Mucosa of descending colon (tissue), 3 donors: ENCODE results near the gene SCRN2. TPM values are rescaled to one million over a fixed set of nuclear protein-coding genes. Genes with fewer than 3 reads are reported as not detected.
A peak's percentile ranks its signal among the peaks of the same experiment; 100 is the strongest.

Experiments used
- ATAC-seq: fragments of 200-7000 bp; cut with Tn5 transposase; one replicate; pipeline ENCODE4 v1.9.1; 2020; ENCODE audit warnings: mild to moderate bottlenecking, moderate library complexity
- DNase-seq, 3 donors: peaks; one replicate each; pipeline ENCODE4 v3.0.0-alpha.2; 2020
- H3K36me3 ChIP-seq: fragments of 200-600 bp; one replicate; pipeline ENCODE4 v1.8.0; 2021; ENCODE audit warnings: low read depth, mild to moderate bottlenecking
- H3K4me1 ChIP-seq: fragments of 200-600 bp; one replicate; pipeline ENCODE4 v1.8.0; 2021; ENCODE audit warnings: low read depth, mild to moderate bottlenecking
- H3K4me3 ChIP-seq: fragments of 200-600 bp; one replicate; pipeline ENCODE4 v1.8.0; 2021; ENCODE audit warnings: mild to moderate bottlenecking
- H3K9me3 ChIP-seq: fragments of 200-600 bp; one replicate; pipeline ENCODE4 v1.8.0; 2021; ENCODE audit warnings: mild to moderate bottlenecking
- intact Hi-C, 2 donors: fragments of 100-400 bp; cut with DNase I in 1 of 2; cut with micrococcal nuclease in 1 of 2; formaldehyde crosslinking; loops; one replicate each; pipeline versions ENCODE4 v1.11.0 to v1.11.1; 2022; cut with DNase I, micrococcal nuclease
- total RNA-seq, 3 donors: library from RNA; stranded (reverse); fragmentation: NEBNext Ultra II Directional in 2 of 3; extraction: Animal tissue kit (Norgen Biotek cat#: 25700) in 2 of 3; gene quantifications; one replicate each; pipeline versions ENCODE4 v1.2.1 to v1.2.4, GENCODE V29; 2021 to 2023
- TF ChIP-seq, protein P1 (sequence below): fragments of 200-600 bp; IDR thresholded peaks from one replicate; pipeline ENCODE4 v1.8.0; 2022; ENCODE audit warnings: antibody characterized with exemption, mild to moderate bottlenecking
- donor health status: DM: no; HTN: no; CAD: no; lungs with moderate emphysema.
- donor health status: DM: no; HTN: no; CAD: no.
- donor health status: DM: no; HTN: yes; CAD: no.

SCRN2 gene
- total RNA-seq, 3 donors from 2014 or later, result 38.4 to 45.1 (median 38.5) TPM

DNA sequence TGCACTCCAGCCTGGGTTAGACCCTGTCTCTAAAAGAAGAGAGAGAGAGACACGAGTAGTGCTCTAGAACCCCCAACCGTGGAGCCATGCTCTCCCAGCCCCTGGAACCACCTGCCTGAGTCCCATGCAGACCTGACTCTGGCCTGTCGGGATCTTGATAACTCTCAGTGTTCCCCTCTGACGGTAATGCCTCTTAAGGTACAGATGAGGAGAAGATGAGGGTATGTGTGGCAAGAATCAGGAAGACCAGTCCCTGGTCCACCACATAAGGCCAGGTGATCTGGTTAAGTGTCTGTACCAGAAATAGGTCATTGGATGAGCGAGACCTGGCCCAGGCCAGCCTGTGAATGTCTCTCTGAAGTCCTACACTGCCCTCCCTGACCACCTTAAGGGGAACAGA is 37.9 kb downstream of the SCRN2 start:
- DNase-seq (no peak), ATAC-seq (no peak)
- Histone ChIP-seq H3K4me3 (no peak overlapping the region), H3K4me1 (no peaks in the 10 kb centered on the region), H3K36me3 (no peaks in the 10 kb centered on the region), H3K9me3 (no peaks in the 10 kb centered on the region)
- TF ChIP-seq, protein P1, sequence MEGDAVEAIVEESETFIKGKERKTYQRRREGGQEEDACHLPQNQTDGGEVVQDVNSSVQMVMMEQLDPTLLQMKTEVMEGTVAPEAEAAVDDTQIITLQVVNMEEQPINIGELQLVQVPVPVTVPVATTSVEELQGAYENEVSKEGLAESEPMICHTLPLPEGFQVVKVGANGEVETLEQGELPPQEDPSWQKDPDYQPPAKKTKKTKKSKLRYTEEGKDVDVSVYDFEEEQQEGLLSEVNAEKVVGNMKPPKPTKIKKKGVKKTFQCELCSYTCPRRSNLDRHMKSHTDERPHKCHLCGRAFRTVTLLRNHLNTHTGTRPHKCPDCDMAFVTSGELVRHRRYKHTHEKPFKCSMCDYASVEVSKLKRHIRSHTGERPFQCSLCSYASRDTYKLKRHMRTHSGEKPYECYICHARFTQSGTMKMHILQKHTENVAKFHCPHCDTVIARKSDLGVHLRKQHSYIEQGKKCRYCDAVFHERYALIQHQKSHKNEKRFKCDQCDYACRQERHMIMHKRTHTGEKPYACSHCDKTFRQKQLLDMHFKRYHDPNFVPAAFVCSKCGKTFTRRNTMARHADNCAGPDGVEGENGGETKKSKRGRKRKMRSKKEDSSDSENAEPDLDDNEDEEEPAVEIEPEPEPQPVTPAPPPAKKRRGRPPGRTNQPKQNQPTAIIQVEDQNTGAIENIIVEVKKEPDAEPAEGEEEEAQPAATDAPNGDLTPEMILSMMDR, result no peak
- intact Hi-C loops, result no loop called here

DNA sequence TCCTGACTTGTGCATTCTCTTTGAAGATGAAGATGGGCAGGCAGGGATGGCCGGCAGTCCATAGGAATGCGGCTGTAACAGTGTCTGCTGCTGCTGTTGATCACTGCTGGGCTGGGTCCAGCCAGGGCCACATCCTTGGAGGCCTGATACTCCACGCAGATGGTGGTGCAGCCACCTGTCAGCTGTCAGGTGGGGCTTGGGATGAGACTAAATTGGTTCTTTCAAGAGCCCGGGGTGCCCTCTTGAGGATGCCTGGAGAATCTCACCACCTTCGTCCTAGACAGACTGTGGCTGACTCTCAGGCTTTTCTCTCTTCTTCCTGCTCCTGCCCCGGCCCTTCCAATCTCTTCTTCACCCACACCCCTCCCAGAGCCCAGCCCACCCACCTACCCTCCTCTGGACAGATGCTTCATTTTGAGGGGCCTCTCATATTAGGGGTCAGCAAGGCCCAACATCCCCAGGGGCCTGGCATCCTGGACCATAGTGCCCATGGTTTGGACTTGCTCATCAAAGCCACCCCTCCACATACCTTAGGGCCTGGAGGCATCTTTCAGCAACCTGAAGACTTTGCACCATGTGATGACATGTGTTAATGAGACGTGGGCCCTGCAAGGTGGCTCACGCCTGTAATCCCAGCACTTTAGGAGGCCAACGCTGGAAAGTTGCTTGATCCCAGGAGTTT is 38.6 kb downstream of the SCRN2 start:
- Histone ChIP-seq H3K36me3 (no peaks in the 10 kb centered on the region), H3K9me3 (no peaks in the 10 kb centered on the region), H3K4me1 (no peaks in the 10 kb centered on the region), H3K4me3 (no peak overlapping the region)
- intact Hi-C loops, result no loop called here
- DNase-seq (peak in 2 of 3 donors; percentile 65 to 70), ATAC-seq (peak; percentile 89)
- TF ChIP-seq, protein P1, result peak; percentile 17

DNA sequence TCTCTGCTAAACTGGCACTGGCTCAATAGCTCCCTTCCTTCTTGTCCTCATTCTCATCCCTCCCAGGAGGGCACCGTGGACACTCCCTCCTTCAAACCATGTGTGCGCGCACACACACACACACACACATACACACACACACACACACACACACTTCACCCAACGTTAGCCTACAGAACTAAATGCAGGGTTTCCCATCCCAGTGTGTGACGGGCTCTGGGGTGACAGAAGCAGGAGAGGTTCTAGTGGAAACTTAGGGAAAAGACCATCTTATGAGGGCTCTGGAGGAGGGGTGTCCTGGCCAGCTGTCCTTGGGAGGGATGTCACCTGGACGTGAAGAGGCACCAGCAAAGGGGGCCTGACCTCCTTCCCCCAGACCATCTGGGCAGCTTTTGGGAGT is 39.2 kb downstream of the SCRN2 start:
- no peak for ATAC-seq
- intact Hi-C loops, result no loop called here
- no peaks in the 10 kb centered on the region for H3K36me3 ChIP-seq
- no peaks in the 10 kb centered on the region for H3K4me1 ChIP-seq
- no peaks in the 10 kb centered on the region for H3K9me3 ChIP-seq
- DNase-seq, result no peak
- no peak overlapping the region for H3K4me3 ChIP-seq
- TF ChIP-seq, protein P1, result no peak

DNA sequence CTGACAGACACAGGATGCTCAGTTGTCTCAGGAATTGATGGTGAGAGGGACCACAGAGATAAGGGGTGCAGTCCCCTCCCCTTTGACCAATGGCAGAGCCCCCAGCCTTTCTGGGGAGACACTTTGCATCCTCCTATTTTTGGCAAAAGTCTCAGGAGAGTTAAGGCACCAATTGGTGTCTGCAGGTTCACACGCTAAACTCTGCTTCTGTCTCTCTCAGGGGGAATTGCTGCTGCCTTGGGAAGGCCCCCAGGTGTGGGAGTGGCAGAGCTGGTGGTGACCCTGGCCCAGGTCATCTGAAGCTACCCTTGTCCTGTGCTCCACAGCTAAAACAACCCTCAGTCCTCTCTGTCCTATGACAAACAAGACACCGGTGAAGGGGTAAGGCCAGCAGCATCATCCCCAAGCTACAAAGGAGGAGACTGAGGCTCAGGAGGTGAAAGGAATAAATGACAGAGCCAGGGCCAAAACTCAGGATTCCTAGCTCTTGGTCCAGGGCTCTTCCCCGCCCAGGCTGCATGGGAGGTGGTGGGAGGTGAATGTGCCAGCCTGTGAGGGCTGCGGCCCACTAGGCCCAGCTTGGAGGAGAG is 39.8 kb downstream of the SCRN2 start:
- Histone ChIP-seq H3K4me3 (no peak overlapping the region), H3K9me3 (no peaks in the 10 kb centered on the region), H3K4me1 (no peaks in the 10 kb centered on the region), H3K36me3 (no peaks in the 10 kb centered on the region)
- no peak for DNase-seq
- TF ChIP-seq, protein P1, result no peak
- intact Hi-C loops, result no loop called here
- ATAC-seq, result no peak

DNA sequence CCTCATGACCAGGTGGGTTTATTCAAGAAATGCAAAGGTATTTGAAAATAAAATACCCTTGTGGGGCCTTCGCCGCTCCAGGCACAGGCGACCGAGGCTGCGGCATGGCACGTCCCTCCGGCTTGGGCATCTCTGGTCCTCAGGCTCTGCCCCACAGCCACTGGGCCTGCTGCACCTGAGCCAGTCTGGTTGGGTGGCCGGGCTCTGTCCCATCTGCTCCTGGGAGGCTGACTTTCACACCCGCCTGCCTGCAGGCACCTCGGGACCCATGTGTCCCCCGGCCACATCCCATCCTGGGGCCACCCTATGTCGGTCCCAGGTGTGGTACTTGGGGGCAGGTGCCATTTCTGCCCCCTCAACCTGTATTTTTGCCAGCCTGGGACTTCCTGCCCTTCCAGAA is 40.4 kb downstream of the SCRN2 start:
- no peaks in the 10 kb centered on the region for H3K9me3 ChIP-seq
- H3K4me1 ChIP-seq, result no peaks in the 10 kb centered on the region
- TF ChIP-seq, protein P1, result no peak
- H3K4me3 ChIP-seq, result no peak overlapping the region
- H3K36me3 ChIP-seq, result no peaks in the 10 kb centered on the region
- intact Hi-C loops, result no loop called here
- DNase-seq (no peak), ATAC-seq (no peak)
